Measurements from ENCODE around the gene PRM1. TPM values are rescaled to one million over a fixed set of nuclear protein-coding genes. Genes with fewer than 3 reads are reported as not detected.

Gene PRM1
- total and polyA plus RNA-seq, 2 of the 13 experiments (the other 11 are each of a cell fraction or from before 2014, with no cell fraction given), result not detected

GRCh38 chr16:11308493-11309283 lies 27.6 kb upstream of the PRM1 start (continued):
- TF ChIP-seq ZNF687 (CRISPR knock-in tag; IDR thresholded peaks at IDR 0.05), result peak; percentile 98
- TF ChIP-seq NFIB (CRISPR knock-in tag; IDR thresholded peaks at IDR 0.05; ENCODE audit: borderline replicate concordance), result peak; percentile 10; the same call in 1 of the 2 replicates
- TF ChIP-seq, protein P1, sequence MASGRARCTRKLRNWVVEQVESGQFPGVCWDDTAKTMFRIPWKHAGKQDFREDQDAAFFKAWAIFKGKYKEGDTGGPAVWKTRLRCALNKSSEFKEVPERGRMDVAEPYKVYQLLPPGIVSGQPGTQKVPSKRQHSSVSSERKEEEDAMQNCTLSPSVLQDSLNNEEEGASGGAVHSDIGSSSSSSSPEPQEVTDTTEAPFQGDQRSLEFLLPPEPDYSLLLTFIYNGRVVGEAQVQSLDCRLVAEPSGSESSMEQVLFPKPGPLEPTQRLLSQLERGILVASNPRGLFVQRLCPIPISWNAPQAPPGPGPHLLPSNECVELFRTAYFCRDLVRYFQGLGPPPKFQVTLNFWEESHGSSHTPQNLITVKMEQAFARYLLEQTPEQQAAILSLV (CRISPR knock-in tag; IDR thresholded peaks at IDR 0.05; ENCODE audit: borderline replicate concordance), result peak; percentile 88
- TF ChIP-seq, protein P2, sequence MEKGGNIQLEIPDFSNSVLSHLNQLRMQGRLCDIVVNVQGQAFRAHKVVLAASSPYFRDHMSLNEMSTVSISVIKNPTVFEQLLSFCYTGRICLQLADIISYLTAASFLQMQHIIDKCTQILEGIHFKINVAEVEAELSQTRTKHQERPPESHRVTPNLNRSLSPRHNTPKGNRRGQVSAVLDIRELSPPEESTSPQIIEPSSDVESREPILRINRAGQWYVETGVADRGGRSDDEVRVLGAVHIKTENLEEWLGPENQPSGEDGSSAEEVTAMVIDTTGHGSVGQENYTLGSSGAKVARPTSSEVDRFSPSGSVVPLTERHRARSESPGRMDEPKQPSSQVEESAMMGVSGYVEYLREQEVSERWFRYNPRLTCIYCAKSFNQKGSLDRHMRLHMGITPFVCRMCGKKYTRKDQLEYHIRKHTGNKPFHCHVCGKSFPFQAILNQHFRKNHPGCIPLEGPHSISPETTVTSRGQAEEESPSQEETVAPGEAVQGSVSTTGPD (CRISPR knock-in tag; IDR thresholded peaks at IDR 0.05), result no peak
- no peak for TF ChIP-seq CREB1 (IDR thresholded peaks at IDR 0.05)
- no peak for TF ChIP-seq CREB1 (CRISPR knock-in tag; IDR thresholded peaks at IDR 0.05)
- no peak for TF ChIP-seq ZNF383 (CRISPR knock-in tag; IDR thresholded peaks at IDR 0.05; ENCODE audit: borderline replicate concordance)
- TF ChIP-seq TEAD2 (CRISPR knock-in tag; IDR thresholded peaks at IDR 0.05), result no peak
- peak; percentile 73 for TF ChIP-seq HNF4G (IDR thresholded peaks at IDR 0.05; ENCODE audit: borderline replicate concordance, low read depth, low read length)
- TF ChIP-seq HNF4G (CRISPR knock-in tag; IDR thresholded peaks at IDR 0.05; ENCODE audit: borderline replicate concordance, low read depth), result peak; percentile 44; the same call in 1 of the 2 replicates
- no peak for TF ChIP-seq U2AF2 (IDR thresholded peaks at IDR 0.05; ENCODE audit: low read depth, low read length)
- TF ChIP-seq DBP (CRISPR knock-in tag; IDR thresholded peaks at IDR 0.05; ENCODE audit: not compliant biosample characterization), result no peak
- no peak; the same call in 1 of the 2 replicates for TF ChIP-seq ZNF652 (CRISPR knock-in tag; IDR thresholded peaks at IDR 0.05; ENCODE audit: borderline replicate concordance, low read depth)
- no peak for TF ChIP-seq PRPF4 (IDR thresholded peaks at IDR 0.05; ENCODE audit: low read depth, low read length, poor library complexity, severe bottlenecking)
- TF ChIP-seq, protein P3, sequence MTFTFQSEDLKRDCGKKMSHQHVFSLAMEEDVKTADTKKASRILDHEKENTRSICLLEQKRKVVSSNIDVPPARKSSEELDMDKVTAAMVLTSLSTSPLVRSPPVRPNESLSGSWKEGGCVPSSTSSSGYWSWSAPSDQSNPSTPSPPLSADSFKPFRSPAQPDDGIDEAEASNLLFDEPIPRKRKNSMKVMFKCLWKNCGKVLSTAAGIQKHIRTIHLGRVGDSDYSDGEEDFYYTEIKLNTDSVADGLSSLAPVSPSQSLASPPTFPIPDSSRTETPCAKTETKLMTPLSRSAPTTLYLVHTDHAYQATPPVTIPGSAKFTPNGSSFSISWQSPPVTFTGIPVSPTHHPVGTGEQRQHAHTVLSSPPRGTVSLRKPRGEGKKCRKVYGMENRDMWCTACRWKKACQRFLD (CRISPR knock-in tag; IDR thresholded peaks at IDR 0.05; ENCODE audit: borderline replicate concordance), result 0 out of 2 replicates have a peak, but pooled peaks have one; percentile 18
- no peak; the same call in none of the 2 replicates for TF ChIP-seq KDM2A (CRISPR knock-in tag; IDR thresholded peaks at IDR 0.05; ENCODE audit: borderline replicate concordance, low read depth)
- no peak for TF ChIP-seq CHD4 (IDR thresholded peaks at IDR 0.05; ENCODE audit: borderline replicate concordance, low read length)
- TF ChIP-seq, protein P4, sequence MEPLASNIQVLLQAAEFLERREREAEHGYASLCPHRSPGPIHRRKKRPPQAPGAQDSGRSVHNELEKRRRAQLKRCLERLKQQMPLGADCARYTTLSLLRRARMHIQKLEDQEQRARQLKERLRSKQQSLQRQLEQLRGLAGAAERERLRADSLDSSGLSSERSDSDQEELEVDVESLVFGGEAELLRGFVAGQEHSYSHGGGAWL (CRISPR knock-in tag; IDR thresholded peaks at IDR 0.05), result peak; percentile 56; the same call in 1 of the 2 replicates
- 0 out of 2 replicates have a peak, but pooled peaks have one; percentile 49 for TF ChIP-seq WIZ (CRISPR knock-in tag; IDR thresholded peaks at IDR 0.05)
